Upper lobe of left lung (tissue), 4 donors: Measurements from ENCODE around the gene CAP2.

Experiments used
- EP300 ChIP-seq, 4 donors: sonication (generic); formaldehyde crosslinking; IDR thresholded peaks; one replicate each; pipeline ENCODE4 v1.5.1; 2017; ENCODE audit warnings: antibody characterized with exemption in 4 of 4, control low read depth in 2 of 4
- POLR2A ChIP-seq, 4 donors: fragments of 450-650 bp; IDR thresholded peaks; one replicate each; pipeline ENCODE4 v1.5.1; 2016 to 2017; ENCODE audit warnings: antibody characterized with exemption in 4 of 4, mild to moderate bottlenecking in 2 of 4
- POLR2AphosphoS5 ChIP-seq, 2 donors: sonication (generic); formaldehyde crosslinking; IDR thresholded peaks; one replicate each; pipeline ENCODE4 v1.5.1; 2017; ENCODE audit warnings: antibody characterized with exemption in 2 of 2
- TF ChIP-seq, protein P1 (sequence below), 6 experiments: fragments of 450-650 bp in 4 of 6; fragments of 200-600 bp in 2 of 6; sonication (generic) in 2 of 6; IDR thresholded peaks; one replicate each; pipeline ENCODE4 v1.5.1; 2016 to 2019; ENCODE audit warnings: antibody characterized with exemption in 6 of 6

DNA sequence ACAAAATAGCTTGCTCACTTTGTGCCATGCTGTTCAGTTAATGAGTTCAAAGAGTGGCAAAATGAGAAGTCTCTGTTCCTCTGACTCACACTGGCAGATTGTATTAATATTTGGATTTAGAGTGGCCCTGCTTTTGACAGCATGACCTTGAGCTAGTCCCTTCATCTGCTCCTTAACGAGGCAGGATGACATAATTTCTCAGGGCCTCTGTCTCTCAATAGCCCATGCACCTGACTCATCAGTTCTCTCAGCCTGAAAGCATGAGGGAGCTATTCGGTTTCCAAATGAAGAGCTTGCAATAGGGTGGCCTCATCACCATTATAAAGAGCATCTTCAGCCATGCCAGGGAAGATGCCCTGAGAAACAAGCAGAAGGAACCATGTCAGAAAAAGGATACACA lies 38.2 kb downstream of the CAP2 start:
- TF ChIP-seq, protein P1, sequence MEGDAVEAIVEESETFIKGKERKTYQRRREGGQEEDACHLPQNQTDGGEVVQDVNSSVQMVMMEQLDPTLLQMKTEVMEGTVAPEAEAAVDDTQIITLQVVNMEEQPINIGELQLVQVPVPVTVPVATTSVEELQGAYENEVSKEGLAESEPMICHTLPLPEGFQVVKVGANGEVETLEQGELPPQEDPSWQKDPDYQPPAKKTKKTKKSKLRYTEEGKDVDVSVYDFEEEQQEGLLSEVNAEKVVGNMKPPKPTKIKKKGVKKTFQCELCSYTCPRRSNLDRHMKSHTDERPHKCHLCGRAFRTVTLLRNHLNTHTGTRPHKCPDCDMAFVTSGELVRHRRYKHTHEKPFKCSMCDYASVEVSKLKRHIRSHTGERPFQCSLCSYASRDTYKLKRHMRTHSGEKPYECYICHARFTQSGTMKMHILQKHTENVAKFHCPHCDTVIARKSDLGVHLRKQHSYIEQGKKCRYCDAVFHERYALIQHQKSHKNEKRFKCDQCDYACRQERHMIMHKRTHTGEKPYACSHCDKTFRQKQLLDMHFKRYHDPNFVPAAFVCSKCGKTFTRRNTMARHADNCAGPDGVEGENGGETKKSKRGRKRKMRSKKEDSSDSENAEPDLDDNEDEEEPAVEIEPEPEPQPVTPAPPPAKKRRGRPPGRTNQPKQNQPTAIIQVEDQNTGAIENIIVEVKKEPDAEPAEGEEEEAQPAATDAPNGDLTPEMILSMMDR (IDR thresholded peaks at IDR 0.05): no peak
- TF ChIP-seq POLR2A (IDR thresholded peaks at IDR 0.05) (no peak), POLR2AphosphoS5 (IDR thresholded peaks at IDR 0.05) (no peak), EP300 (IDR thresholded peaks at IDR 0.05) (no peak)
